Forelimb muscle (tissue), 1 donor: ENCODE results near the gene ABHD8. TPM values are rescaled to one million over a fixed set of nuclear protein-coding genes. Genes with fewer than 3 reads are reported as not detected.

Experiments
- DNase-seq: peaks from one replicate; pipeline ENCODE4 v3.0.0-alpha.2; 2013; ENCODE audit warnings: low read depth
- polyA plus RNA-seq: library from polyadenylated mRNA; unstranded; fragments of 120-200 nt; gene quantifications from one replicate; pipeline ENCODE4 v1.2.1, GENCODE V29; 2013; ENCODE audit not compliant: insufficient read length

ABHD8 gene
- polyA plus RNA-seq, 1 donor = 7.9 TPM

DNA sequence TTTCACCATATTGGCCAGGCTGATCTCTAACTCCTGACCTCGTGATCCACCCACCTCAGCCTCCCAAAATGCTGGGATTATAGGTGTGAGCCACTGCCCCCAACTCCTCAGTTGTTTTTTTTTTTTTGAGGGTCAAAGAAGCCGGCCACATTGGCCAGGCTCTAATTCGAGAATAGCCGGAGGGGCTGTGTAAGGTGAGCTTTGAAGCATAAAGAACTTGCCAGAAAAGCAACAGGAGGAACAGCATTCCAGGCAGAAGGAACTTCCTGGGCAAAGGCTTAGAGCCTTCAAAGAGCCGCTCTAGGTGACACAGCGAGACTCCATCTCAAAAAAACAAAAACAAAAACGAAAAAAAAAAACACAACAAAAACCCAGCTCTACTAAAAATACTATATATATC lies 37.2 kb downstream of the ABHD8 start:
- no peak for DNase-seq

DNA sequence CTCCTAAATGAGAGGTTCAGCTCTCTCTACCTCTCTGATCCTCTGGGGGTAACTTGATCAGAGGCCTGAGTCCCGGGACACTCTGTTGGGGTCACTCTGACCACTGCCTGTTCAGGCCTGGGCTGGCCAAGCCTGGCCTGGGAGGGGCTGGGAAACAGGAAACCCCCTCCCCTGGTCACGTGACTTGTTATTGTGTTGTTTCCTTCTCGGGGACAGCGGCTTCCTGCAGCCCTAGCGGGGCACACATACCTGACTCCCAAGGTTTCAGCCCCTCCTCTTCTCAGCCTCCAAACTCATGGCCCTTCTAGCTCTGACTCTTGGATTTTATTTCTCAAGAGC lies 38.6 kb downstream of the ABHD8 start, which contains the start of gene USHBP1:
Gene USHBP1, minus strand, starts transcription at position 105 of the 339 bp plus-strand sequence. CDS start 446 bp downstream, outside the sequence.
- no peak for DNase-seq

GRCh38 chr19:17263712-17264640 lies 39.2 kb downstream of the ABHD8 start:
- no peak for DNase-seq

GRCh38 chr19:17262557-17262956 lies 40.7 kb downstream of the ABHD8 start:
- DNase-seq = no peak

GRCh38 chr19:17260842-17261325 lies 42.3 kb downstream of the ABHD8 start:
- no peak for DNase-seq

GRCh38 chr19:17259934-17260333 lies 43.3 kb downstream of the ABHD8 start:
- no peak for DNase-seq

DNA sequence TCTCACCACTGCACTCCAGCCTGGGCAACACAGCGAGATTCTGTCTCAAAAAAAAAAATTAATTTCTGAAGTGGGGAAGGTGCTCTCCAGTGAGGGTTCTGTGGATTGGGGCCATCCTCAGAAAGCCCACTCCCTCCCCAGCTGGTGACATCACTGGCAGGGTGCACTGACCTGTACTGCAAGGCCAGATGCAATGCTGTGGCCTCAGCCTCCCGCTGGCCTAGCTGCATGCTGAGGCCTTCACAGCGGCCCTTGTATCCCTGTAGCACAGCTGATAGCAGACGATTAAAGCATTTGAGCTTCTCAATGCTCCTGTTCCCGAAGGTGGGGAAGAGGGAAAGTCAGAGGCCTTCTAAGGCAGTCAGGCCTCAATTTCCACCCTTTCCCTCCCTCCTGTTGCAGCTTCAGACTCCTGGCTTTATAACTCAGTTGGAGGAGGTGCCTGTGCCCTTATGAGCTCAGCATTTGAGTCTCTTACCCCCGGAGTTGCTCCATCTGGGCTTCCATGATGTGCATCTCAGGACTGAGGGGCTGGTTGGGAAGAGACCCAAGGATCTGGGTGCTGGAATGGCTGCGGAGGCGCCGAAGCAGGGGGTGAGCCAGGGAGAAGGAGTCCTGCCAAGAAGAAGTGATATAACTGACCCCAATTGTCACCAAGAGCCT lies 44.0 kb downstream of the ABHD8 start:
- no peak for DNase-seq

- DNase-seq = no peak
These were observed 47.1 kb downstream of the ABHD8 start for GRCh38 chr19:17256130-17256529.

- DNase-seq = no peak
These were observed 48.0 kb downstream of the ABHD8 start for GRCh38 chr19:17255150-17255621.

DNA sequence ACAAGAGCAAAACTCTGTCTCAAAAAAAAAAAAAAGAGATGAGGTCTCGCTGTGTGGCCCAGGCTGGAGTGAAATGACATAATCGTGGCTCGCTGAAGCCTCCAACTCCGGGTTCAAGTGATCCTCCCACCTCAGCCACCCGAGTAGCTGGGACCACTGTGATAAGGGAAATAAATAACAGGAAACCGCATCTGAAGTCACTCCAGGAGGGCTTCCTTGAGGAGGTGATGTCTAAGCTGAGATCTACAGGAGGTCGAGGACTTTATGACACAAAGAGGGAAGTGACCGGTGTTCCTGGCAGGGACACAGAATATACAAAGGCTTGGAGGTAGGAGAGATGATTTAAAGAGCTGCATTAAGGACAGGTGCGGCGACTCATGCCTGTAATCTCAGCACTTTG lies 48.6 kb downstream of the ABHD8 start:
- DNase-seq = no peak

- no peak for DNase-seq
These were observed 53.2 kb downstream of the ABHD8 start for GRCh38 chr19:17249887-17250548.

GRCh38 chr19:17248011-17248776 lies 55.0 kb downstream of the ABHD8 start:
- no peak for DNase-seq

DNA sequence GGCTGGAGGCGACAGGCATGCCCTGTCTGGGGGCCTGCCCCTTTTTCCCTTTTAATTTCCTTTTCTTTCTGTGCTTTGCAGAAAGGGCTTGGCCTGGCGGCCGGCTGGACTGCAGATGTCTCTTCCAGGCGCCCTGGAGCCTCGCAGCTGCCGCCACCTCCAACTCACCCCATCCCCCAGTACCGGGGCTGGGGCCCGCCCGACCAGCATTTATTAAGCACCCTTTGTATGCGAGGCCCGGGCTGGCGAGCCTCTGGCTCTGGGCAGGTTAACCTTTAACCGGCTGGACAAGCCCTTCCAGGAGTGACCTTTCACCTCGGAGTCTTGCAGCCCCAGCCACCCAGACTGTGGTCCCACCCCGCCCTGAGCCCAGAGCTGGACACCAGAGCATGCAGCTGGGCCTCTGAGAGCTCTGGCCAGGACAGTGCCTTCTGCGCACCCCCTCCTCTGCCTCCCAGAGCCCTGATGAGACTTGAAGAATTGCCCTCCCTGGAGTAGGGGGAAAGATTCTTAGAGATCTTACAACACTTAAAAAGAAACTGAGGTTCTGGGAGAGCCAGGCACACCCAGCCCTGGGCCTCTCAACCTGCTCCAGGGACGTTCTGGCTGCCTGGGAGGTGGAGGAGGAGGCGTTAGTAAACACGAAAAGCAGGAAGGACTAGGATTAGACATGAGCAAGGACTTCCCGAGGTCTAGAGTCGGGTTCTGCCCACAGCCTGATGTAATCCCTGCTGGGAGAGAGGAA lies 56.4 kb downstream of the ABHD8 start:
- peak; percentile 40 for DNase-seq

GRCh38 chr19:17245535-17245984 lies 57.7 kb downstream of the ABHD8 start, which contains the start of gene NR2F6:
Gene NR2F6, minus strand, starts transcription at chr19:17245919. Its CDS starts 699 bp downstream, at chr19:17245220.
- no peak for DNase-seq

- DNase-seq = no peak
These were observed 58.3 kb downstream of the ABHD8 start for GRCh38 chr19:17244618-17245534.

GRCh38 chr19:17243830-17244617 lies 59.2 kb downstream of the ABHD8 start:
- DNase-seq = no peak

- no peak for DNase-seq
These were observed 59.9 kb downstream of the ABHD8 start for GRCh38 chr19:17243211-17243829.
